ENCODE data around the gene CTNNB1. TPM values are rescaled to one million over a fixed set of nuclear protein-coding genes. Genes with fewer than 3 reads are reported as not detected.

The CTNNB1 gene
- total and polyA plus RNA-seq, 5 donors from 2014 or later: 46.6 to 177 (median 47.9) TPM

- Mint-ChIP-seq H3K9me3 (peaks cover 0 to 7% (median 0%) of the 10 kb centered on the region in 7 donors), H3K36me3 (peaks cover 3% of the 10 kb centered on the region), H3K27me3 (no peaks in the 10 kb centered on the region), H3K4me1 (peaks cover 0 to 2% (median 0%) of the 10 kb centered on the region in 4 donors), H3K27ac (peak overlapping the region in 1 of 3 donors; percentile 2), H3K4me3 (no peak overlapping the region)
- H3K36me3 ChIP-seq (ENCODE audit: control insufficient read depth, insufficient read depth, low read length): no peaks in the 10 kb centered on the region
- DNase-seq (no peak), ATAC-seq (ENCODE audit: low read depth in 2 of 2) (no peak)
- no peaks in the 10 kb centered on the region for H3K9me3 ChIP-seq (ENCODE audit: control insufficient read depth in 2 of 2, low read length in 2 of 2)
- no peak overlapping the region for H3K4me3 ChIP-seq (ENCODE audit: low read depth, low read length)
- no peaks in the 10 kb centered on the region for H3K27me3 ChIP-seq (ENCODE audit: control insufficient read depth, insufficient read depth, low read length)
- H3K27ac ChIP-seq (ENCODE audit: insufficient read depth, low read length, poor library complexity, severe bottlenecking): no peak overlapping the region
- H3K4me1 ChIP-seq (ENCODE audit: control insufficient read depth, insufficient read depth, low read length, poor library complexity, severe bottlenecking): no peaks in the 10 kb centered on the region
These were observed 60.8 kb downstream of the CTNNB1 start for GRCh38 chr3:41260063-41260450.

- ATAC-seq (ENCODE audit: low read depth in 2 of 2) (no peak), DNase-seq (no peak)
- H3K4me1 Mint-ChIP-seq: no peaks in the 10 kb centered on the region
- H3K9me3 Mint-ChIP-seq: peaks cover 0 to 5% (median 0%) of the 10 kb centered on the region in 7 donors
- peaks cover 9% of the 10 kb centered on the region for H3K36me3 Mint-ChIP-seq
- no peaks in the 10 kb centered on the region for H3K27me3 ChIP-seq (ENCODE audit: control insufficient read depth, insufficient read depth, low read length)
- no peak overlapping the region for H3K4me3 ChIP-seq (ENCODE audit: low read depth, low read length)
- no peaks in the 10 kb centered on the region for H3K36me3 ChIP-seq (ENCODE audit: control insufficient read depth, insufficient read depth, low read length)
- no peaks in the 10 kb centered on the region for H3K9me3 ChIP-seq (ENCODE audit: control insufficient read depth in 2 of 2, low read length in 2 of 2)
- no peaks in the 10 kb centered on the region for H3K4me1 ChIP-seq (ENCODE audit: control insufficient read depth, insufficient read depth, low read length, poor library complexity, severe bottlenecking)
- no peaks in the 10 kb centered on the region for H3K27me3 Mint-ChIP-seq
- H3K4me3 Mint-ChIP-seq: no peak overlapping the region
- no peak overlapping the region for H3K27ac ChIP-seq (ENCODE audit: insufficient read depth, low read length, poor library complexity, severe bottlenecking)
- no peak overlapping the region for H3K27ac Mint-ChIP-seq
These were observed 65.8 kb downstream of the CTNNB1 start for GRCh38 chr3:41265011-41265545.

- no peak overlapping the region for H3K4me3 ChIP-seq (ENCODE audit: low read depth, low read length)
- Mint-ChIP-seq H3K27me3 (no peaks in the 10 kb centered on the region), H3K27ac (no peak overlapping the region), H3K36me3 (peaks cover 9% of the 10 kb centered on the region), H3K4me3 (no peak overlapping the region), H3K4me1 (no peaks in the 10 kb centered on the region), H3K9me3 (peaks cover 0 to 5% (median 0%) of the 10 kb centered on the region in 7 donors)
- DNase-seq: no peak
- no peak overlapping the region for H3K27ac ChIP-seq (ENCODE audit: insufficient read depth, low read length, poor library complexity, severe bottlenecking)
- H3K9me3 ChIP-seq (ENCODE audit: control insufficient read depth in 2 of 2, low read length in 2 of 2): no peaks in the 10 kb centered on the region
- no peaks in the 10 kb centered on the region for H3K36me3 ChIP-seq (ENCODE audit: control insufficient read depth, insufficient read depth, low read length)
- no peaks in the 10 kb centered on the region for H3K27me3 ChIP-seq (ENCODE audit: control insufficient read depth, insufficient read depth, low read length)
- no peaks in the 10 kb centered on the region for H3K4me1 ChIP-seq (ENCODE audit: control insufficient read depth, insufficient read depth, low read length, poor library complexity, severe bottlenecking)
- no peak for ATAC-seq (ENCODE audit: low read depth in 2 of 2)
These were observed 66.5 kb downstream of the CTNNB1 start for GRCh38 chr3:41265823-41266273.

- H3K9me3 Mint-ChIP-seq: peaks cover 0 to 13% (median 6%) of the 10 kb centered on the region in 7 donors
These were observed 68.8 kb downstream of the CTNNB1 start for GRCh38 chr3:41267975-41268640.

GRCh38 chr3:41272667-41273066 lies 73.4 kb downstream of the CTNNB1 start:
- H3K27ac ChIP-seq (ENCODE audit: insufficient read depth, low read length, poor library complexity, severe bottlenecking): no peak overlapping the region
- H3K9me3 Mint-ChIP-seq: peaks cover 0 to 14% (median 8%) of the 10 kb centered on the region in 7 donors
- H3K36me3 Mint-ChIP-seq: peaks cover 6% of the 10 kb centered on the region
- H3K36me3 ChIP-seq (ENCODE audit: control insufficient read depth, insufficient read depth, low read length): no peaks in the 10 kb centered on the region
- H3K4me3 Mint-ChIP-seq: no peak overlapping the region
- peaks cover 0 to 5% (median 1%) of the 10 kb centered on the region in 4 donors for H3K4me1 Mint-ChIP-seq
- no peak overlapping the region for H3K27ac Mint-ChIP-seq
- H3K4me1 ChIP-seq (ENCODE audit: control insufficient read depth, insufficient read depth, low read length, poor library complexity, severe bottlenecking): no peaks in the 10 kb centered on the region
- H3K9me3 ChIP-seq (ENCODE audit: control insufficient read depth in 2 of 2, low read length in 2 of 2): peaks cover 3 to 9% of the 10 kb centered on the region in 2 experiments
- no peaks in the 10 kb centered on the region for H3K27me3 Mint-ChIP-seq
- no peaks in the 10 kb centered on the region for H3K27me3 ChIP-seq (ENCODE audit: control insufficient read depth, insufficient read depth, low read length)
- H3K4me3 ChIP-seq (ENCODE audit: low read depth, low read length): no peak overlapping the region
- no peak for ATAC-seq (ENCODE audit: low read depth in 2 of 2)
- no peak for DNase-seq

More at GRCh38 chr3:41267975-41268640, 68.8 kb downstream of the CTNNB1 start:
- no peak overlapping the region for H3K27ac Mint-ChIP-seq
- Histone ChIP-seq H3K27ac (ENCODE audit: insufficient read depth, low read length, poor library complexity, severe bottlenecking) (no peak overlapping the region), H3K4me1 (ENCODE audit: control insufficient read depth, insufficient read depth, low read length, poor library complexity, severe bottlenecking) (no peaks in the 10 kb centered on the region), H3K36me3 (ENCODE audit: control insufficient read depth, insufficient read depth, low read length) (no peaks in the 10 kb centered on the region), H3K9me3 (ENCODE audit: control insufficient read depth in 2 of 2, low read length in 2 of 2) (peaks cover under 1 to 3% of the 10 kb centered on the region in 2 experiments), H3K4me3 (ENCODE audit: low read depth, low read length) (no peak overlapping the region), H3K27me3 (ENCODE audit: control insufficient read depth, insufficient read depth, low read length) (no peaks in the 10 kb centered on the region)
- no peaks in the 10 kb centered on the region for H3K4me1 Mint-ChIP-seq
- peaks cover 9% of the 10 kb centered on the region for H3K36me3 Mint-ChIP-seq
- ATAC-seq (ENCODE audit: low read depth in 2 of 2) (no peak), DNase-seq (no peak)
- no peaks in the 10 kb centered on the region for H3K27me3 Mint-ChIP-seq
- H3K4me3 Mint-ChIP-seq: no peak overlapping the region

- H3K36me3 Mint-ChIP-seq: no peaks in the 10 kb centered on the region
- Histone ChIP-seq H3K4me3 (ENCODE audit: low read depth, low read length) (no peak overlapping the region), H3K27ac (ENCODE audit: insufficient read depth, low read length, poor library complexity, severe bottlenecking) (no peak overlapping the region), H3K27me3 (ENCODE audit: control insufficient read depth, insufficient read depth, low read length) (no peaks in the 10 kb centered on the region), H3K36me3 (ENCODE audit: control insufficient read depth, insufficient read depth, low read length) (no peaks in the 10 kb centered on the region), H3K4me1 (ENCODE audit: control insufficient read depth, insufficient read depth, low read length, poor library complexity, severe bottlenecking) (no peaks in the 10 kb centered on the region), H3K9me3 (ENCODE audit: control insufficient read depth in 2 of 2, low read length in 2 of 2) (peaks cover 3 to 9% of the 10 kb centered on the region in 2 experiments)
- no peak overlapping the region for H3K4me3 Mint-ChIP-seq
- peaks cover 0 to 5% (median 1%) of the 10 kb centered on the region in 4 donors for H3K4me1 Mint-ChIP-seq
- DNase-seq (no peak), ATAC-seq (ENCODE audit: low read depth in 2 of 2) (no peak)
- H3K27ac Mint-ChIP-seq: no peak overlapping the region
- H3K9me3 Mint-ChIP-seq: peaks cover 0 to 14% (median 8%) of the 10 kb centered on the region in 7 donors
- no peaks in the 10 kb centered on the region for H3K27me3 Mint-ChIP-seq
These were observed 75.8 kb downstream of the CTNNB1 start for GRCh38 chr3:41274944-41275668.

GRCh38 chr3:41276191-41276590 lies 76.9 kb downstream of the CTNNB1 start:
- Mint-ChIP-seq H3K27ac (no peak overlapping the region), H3K4me3 (no peak overlapping the region), H3K9me3 (peaks cover 0 to 14% (median 8%) of the 10 kb centered on the region in 7 donors), H3K27me3 (no peaks in the 10 kb centered on the region), H3K36me3 (no peaks in the 10 kb centered on the region), H3K4me1 (peaks cover 0 to 5% (median 1%) of the 10 kb centered on the region in 4 donors)
- Histone ChIP-seq H3K27ac (ENCODE audit: insufficient read depth, low read length, poor library complexity, severe bottlenecking) (no peak overlapping the region), H3K9me3 (ENCODE audit: control insufficient read depth in 2 of 2, low read length in 2 of 2) (peaks cover 3 to 9% of the 10 kb centered on the region in 2 experiments), H3K4me1 (ENCODE audit: control insufficient read depth, insufficient read depth, low read length, poor library complexity, severe bottlenecking) (no peaks in the 10 kb centered on the region), H3K4me3 (ENCODE audit: low read depth, low read length) (no peak overlapping the region), H3K27me3 (ENCODE audit: control insufficient read depth, insufficient read depth, low read length) (no peaks in the 10 kb centered on the region), H3K36me3 (ENCODE audit: control insufficient read depth, insufficient read depth, low read length) (no peaks in the 10 kb centered on the region)
- no peak for ATAC-seq (ENCODE audit: low read depth in 2 of 2)
- no peak for DNase-seq

All from CD4-positive, CD25-positive, alpha-beta regulatory T cell (primary cell).